ENCODE data around the gene SCNN1A. TPM values are rescaled to one million over a fixed set of nuclear protein-coding genes. Genes with fewer than 3 reads are reported as not detected.
A peak's percentile ranks its signal among the peaks of the same experiment; 100 is the strongest.

SCNN1A gene
- total RNA-seq, 1 donor from 2014 or later, result 1.2 TPM

DNA sequence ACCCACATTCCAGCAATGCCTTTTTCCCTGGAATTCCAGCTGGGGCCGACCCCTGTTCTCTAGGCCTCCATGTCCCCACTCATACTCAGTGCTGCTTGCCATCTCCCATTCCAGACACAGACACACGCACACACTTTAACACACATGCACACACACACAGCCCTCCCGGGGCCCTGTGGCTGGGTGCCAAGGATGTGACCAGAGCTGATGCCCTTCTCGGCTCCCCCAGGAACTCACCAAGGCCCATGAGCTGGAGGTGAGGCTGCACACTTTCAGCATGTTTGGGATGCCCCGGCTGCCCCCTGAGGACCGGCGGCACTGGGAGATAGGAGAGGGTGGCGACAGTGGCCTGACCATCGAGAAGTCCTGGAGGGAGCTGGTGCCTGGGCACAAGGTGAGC lies 60.6 kb downstream of the SCNN1A start:
- no peaks in the 10 kb centered on the region for H3K36me3 Mint-ChIP-seq
- TF ChIP-seq, protein P1, sequence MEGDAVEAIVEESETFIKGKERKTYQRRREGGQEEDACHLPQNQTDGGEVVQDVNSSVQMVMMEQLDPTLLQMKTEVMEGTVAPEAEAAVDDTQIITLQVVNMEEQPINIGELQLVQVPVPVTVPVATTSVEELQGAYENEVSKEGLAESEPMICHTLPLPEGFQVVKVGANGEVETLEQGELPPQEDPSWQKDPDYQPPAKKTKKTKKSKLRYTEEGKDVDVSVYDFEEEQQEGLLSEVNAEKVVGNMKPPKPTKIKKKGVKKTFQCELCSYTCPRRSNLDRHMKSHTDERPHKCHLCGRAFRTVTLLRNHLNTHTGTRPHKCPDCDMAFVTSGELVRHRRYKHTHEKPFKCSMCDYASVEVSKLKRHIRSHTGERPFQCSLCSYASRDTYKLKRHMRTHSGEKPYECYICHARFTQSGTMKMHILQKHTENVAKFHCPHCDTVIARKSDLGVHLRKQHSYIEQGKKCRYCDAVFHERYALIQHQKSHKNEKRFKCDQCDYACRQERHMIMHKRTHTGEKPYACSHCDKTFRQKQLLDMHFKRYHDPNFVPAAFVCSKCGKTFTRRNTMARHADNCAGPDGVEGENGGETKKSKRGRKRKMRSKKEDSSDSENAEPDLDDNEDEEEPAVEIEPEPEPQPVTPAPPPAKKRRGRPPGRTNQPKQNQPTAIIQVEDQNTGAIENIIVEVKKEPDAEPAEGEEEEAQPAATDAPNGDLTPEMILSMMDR (IDR thresholded peaks at IDR 0.05), result no peak
- no peak for TF ChIP-seq EZH2 (IDR thresholded peaks at IDR 0.05)
- TF ChIP-seq EZH2phosphoT487 (IDR thresholded peaks at IDR 0.05), result no peak
- H3K79me2 ChIP-seq (ENCODE audit: low read depth), result no peaks in the 10 kb centered on the region
- H3K9ac ChIP-seq, result no peak overlapping the region
- H3K4me1 ChIP-seq, result peaks cover 17% of the 10 kb centered on the region
- H3K4me3 ChIP-seq, result no peak overlapping the region
- H3K9me3 Mint-ChIP-seq, result no peaks in the 10 kb centered on the region
- H3K27ac ChIP-seq, result no peak overlapping the region
- H4K20me1 ChIP-seq (ENCODE audit: low read depth), result no peaks in the 10 kb centered on the region
- peaks cover 32% of the 10 kb centered on the region for H3K4me1 Mint-ChIP-seq
- no peaks in the 10 kb centered on the region for H3K36me3 ChIP-seq
- H3K4me3 Mint-ChIP-seq, result no peak overlapping the region
- peaks cover 7% of the 10 kb centered on the region for H3K27me3 Mint-ChIP-seq (ENCODE audit: insufficient read depth, low read depth)
- no peak overlapping the region for H2AFZ ChIP-seq (replicated peaks)
- H3K27me3 ChIP-seq, result peaks cover 22% of the 10 kb centered on the region
- no peak overlapping the region for H3K27ac Mint-ChIP-seq
- H3K4me2 ChIP-seq, result no peak overlapping the region
- H3K9me3 ChIP-seq (ENCODE audit: low read depth), result no peaks in the 10 kb centered on the region
- no peak for DNase-seq (ENCODE audit: low spot score)
- peaks cover 3% of the 10 kb centered on the region for H3F3A ChIP-seq (ENCODE audit: low read depth)

DNA sequence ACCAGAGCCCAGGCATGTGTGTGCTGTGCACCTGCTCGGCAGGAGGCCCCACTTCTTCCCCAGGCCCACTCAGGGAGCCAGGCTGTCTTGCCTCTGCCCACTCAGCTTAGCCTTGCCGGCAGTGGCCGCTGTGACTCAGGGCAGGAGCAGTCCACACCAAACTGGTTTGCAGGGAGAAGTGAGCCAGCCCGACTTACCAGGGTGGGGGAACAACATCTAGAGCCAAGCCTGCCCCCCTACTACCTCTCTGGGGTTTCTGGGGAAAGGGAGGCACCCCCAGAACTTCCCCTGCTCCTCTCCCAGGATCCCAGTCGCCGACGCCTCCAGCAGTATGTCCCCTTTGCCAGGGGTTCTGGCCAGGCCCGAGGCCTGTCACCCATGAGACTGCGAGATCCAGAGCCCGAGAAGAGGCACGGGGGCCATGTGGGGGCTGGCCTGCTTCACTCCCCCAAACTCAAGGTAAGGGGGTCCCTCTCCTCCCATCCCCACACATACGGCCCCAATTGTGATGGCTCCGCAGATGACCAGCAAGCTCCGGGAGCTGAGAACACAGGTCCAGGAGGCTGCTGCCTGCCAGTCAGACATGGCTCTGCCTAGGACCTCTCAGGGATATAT lies 61.9 kb downstream of the SCNN1A start:
- Histone ChIP-seq H2AFZ (replicated peaks) (no peak overlapping the region), H3K36me3 (no peaks in the 10 kb centered on the region)

DNA sequence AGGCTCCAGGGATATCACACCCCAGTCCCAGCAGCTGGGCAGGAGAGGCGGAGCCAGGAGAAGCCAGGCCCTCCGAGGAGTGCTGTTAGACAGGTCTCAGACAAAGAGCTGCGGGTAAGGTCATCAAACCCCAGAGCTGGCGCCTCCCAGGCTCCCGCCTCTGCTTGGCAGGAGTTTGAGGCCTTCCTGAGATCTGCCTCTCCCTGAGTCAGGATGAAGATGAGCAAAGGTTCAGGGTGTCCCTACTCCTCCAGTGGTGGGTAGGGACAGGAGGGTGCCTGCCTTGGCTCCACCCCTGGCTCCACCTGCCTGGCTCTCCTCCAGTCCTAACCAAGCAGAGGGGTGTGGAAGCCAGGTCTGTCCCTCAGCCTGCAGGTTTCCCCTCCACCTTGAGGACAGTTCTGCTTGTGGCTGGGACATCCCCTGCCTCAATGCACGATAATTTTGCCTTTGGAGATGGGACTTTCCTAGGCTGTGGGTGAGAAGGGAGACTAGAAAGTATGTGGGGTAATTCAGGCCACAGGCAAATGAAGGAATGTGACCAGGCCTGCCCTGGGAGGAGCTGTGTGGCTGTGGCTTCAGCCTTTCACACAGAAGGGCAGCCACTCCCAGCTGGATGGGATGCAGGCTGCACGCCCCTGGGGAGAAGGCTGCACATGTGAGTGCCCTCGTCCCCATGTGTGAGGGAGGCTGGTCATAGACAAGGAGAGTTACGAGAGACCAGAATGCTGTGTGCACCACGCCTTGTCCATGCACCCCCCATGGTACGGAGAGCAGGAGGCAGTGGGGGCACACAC lies 62.6 kb downstream of the SCNN1A start:
- Histone ChIP-seq H2AFZ (replicated peaks) (peak overlapping the region; percentile 80), H3K4me1 (peaks cover 17% of the 10 kb centered on the region), H3K4me2 (no peak overlapping the region), H3K27ac (no peak overlapping the region), H4K20me1 (ENCODE audit: low read depth) (no peaks in the 10 kb centered on the region), H3K4me3 (no peak overlapping the region), H3K9ac (no peak overlapping the region), H3K27me3 (peaks cover 36% of the 10 kb centered on the region), H3K9me3 (ENCODE audit: low read depth) (no peaks in the 10 kb centered on the region), H3K36me3 (no peaks in the 10 kb centered on the region), H3K79me2 (ENCODE audit: low read depth) (no peaks in the 10 kb centered on the region), H3F3A (ENCODE audit: low read depth) (peaks cover 3% of the 10 kb centered on the region)
- peaks cover 11% of the 10 kb centered on the region for H3K27me3 Mint-ChIP-seq (ENCODE audit: insufficient read depth, low read depth)
- TF ChIP-seq, protein P1 (IDR thresholded peaks at IDR 0.05), result no peak
- TF ChIP-seq EZH2phosphoT487 (IDR thresholded peaks at IDR 0.05) (no peak), EZH2 (IDR thresholded peaks at IDR 0.05) (no peak)
- peaks cover 30% of the 10 kb centered on the region for H3K4me1 Mint-ChIP-seq
- H3K36me3 Mint-ChIP-seq, result no peaks in the 10 kb centered on the region
- DNase-seq (ENCODE audit: low spot score), result peak; percentile 67
- H3K4me3 Mint-ChIP-seq, result no peak overlapping the region
- H3K27ac Mint-ChIP-seq, result no peak overlapping the region
- no peaks in the 10 kb centered on the region for H3K9me3 Mint-ChIP-seq

More for the DNA sequence above, 61.9 kb downstream of the SCNN1A start:
- Mint-ChIP-seq H3K36me3 (no peaks in the 10 kb centered on the region), H3K4me3 (no peak overlapping the region), H3K27me3 (ENCODE audit: insufficient read depth, low read depth) (peaks cover 10% of the 10 kb centered on the region), H3K27ac (peak overlapping the region; percentile 74), H3K9me3 (no peaks in the 10 kb centered on the region), H3K4me1 (peaks cover 32% of the 10 kb centered on the region)
- Histone ChIP-seq H3K9ac (no peak overlapping the region), H4K20me1 (ENCODE audit: low read depth) (no peaks in the 10 kb centered on the region), H3K4me1 (peaks cover 17% of the 10 kb centered on the region), H3K79me2 (ENCODE audit: low read depth) (no peaks in the 10 kb centered on the region), H3K9me3 (ENCODE audit: low read depth) (no peaks in the 10 kb centered on the region), H3K27me3 (peaks cover 35% of the 10 kb centered on the region), H3K4me2 (no peak overlapping the region), H3K27ac (no peak overlapping the region), H3K4me3 (no peak overlapping the region), H3F3A (ENCODE audit: low read depth) (peaks cover 3% of the 10 kb centered on the region)
- TF ChIP-seq, protein P1 (IDR thresholded peaks at IDR 0.05), result no peak
- TF ChIP-seq EZH2phosphoT487 (IDR thresholded peaks at IDR 0.05), result no peak
- TF ChIP-seq EZH2 (IDR thresholded peaks at IDR 0.05), result no peak
- no peak for DNase-seq (ENCODE audit: low spot score)
